CD4-positive, alpha-beta T cell treated with Interleukin-17A for 4 hours (primary cell): ENCODE data around the gene SFI1.

Experiments
- DNase-seq: peaks from one replicate; pipeline ENCODE4 v3.0.0-alpha.2; 2020; ENCODE audit warnings: mixed read lengths

Gene SFI1

GRCh38 chr22:31637891-31638618 is 141.7 kb downstream of the SFI1 start:
- no peak for DNase-seq

DNA sequence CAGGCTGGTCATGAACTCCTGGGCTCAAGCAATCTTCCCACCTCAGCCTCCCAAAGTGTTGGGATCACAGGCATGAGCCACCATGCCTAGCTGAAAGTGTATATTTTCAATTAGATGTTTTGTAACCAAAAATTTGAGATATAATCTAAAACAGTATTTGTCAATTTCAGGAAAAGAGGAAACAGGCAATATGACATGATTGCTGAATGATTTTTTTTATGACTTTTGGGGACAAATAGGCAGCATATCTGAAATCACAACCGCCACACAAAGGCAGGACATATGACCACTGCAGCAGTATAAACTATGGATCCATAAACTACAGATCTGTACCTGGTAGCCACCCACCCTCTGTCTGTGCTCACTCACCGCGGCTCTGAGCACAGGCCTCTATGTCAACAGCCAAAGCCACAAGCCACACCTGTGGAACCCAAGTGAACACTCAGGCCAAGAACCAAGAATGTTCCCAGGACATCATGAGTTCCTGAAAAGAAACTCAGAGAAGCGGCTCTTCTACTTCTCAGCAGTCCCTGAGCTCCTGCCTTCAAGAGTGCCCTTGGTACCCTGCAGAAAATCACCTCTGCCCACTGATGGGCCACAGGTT is 143.2 kb downstream of the SFI1 start:
- DNase-seq: no peak

DNA sequence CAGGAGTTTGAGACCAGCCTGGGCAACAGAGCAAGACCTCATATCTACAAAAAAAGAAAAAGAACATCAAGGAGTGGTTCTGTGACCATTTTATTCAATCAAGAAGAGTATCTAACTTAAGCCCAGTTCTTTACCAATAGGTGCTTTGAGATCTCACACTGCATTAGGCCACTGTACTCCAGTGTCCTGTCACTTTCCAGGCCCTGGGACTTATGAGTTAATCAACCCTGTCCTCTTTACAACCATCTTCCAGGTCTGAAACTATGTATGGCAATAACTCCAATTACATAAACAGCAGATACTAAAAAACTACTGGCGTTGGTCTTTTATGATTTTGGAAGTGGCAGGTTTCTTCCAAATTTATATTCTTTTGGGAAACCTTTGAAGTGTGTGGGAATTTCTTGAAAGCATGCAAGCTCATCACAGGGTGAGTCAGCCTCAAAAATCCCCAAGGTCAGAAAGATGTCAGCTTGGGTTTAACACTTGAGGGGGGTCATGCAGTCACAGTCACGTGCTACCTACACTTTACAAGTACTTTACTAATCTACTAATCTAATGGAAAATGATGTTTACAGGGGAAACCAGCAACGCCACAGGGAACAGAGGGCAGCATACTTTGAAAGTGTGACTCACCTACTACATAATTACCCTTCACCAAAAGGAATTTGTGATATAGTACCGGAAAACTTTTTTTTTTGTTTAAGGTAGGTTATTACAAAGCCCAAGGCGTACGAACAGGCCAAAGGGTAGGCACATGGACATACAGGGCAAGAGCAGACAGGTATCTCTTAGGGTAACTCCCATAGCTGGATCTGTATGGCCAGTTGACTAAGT is 150.1 kb downstream of the SFI1 start:
- DNase-seq: no peak

DNA sequence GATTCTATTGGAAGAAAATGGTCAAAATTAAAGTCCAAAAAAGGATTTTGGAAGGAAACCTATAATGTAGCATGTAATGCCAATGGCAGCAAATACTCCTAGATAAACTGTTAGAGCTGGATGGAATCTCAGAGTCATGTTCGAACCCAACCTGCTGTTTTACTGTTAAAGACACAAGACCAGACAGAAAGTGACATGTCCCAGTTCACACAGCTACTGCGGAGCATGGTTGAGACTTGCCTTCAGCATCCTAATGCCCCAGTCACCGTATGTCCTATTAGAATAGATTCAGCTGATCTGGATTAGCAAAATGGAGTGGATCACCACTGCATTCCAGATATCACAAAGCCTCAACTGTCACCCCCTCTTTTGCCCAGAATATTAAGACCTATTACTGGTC is 150.7 kb downstream of the SFI1 start:
- no peak for DNase-seq

DNA sequence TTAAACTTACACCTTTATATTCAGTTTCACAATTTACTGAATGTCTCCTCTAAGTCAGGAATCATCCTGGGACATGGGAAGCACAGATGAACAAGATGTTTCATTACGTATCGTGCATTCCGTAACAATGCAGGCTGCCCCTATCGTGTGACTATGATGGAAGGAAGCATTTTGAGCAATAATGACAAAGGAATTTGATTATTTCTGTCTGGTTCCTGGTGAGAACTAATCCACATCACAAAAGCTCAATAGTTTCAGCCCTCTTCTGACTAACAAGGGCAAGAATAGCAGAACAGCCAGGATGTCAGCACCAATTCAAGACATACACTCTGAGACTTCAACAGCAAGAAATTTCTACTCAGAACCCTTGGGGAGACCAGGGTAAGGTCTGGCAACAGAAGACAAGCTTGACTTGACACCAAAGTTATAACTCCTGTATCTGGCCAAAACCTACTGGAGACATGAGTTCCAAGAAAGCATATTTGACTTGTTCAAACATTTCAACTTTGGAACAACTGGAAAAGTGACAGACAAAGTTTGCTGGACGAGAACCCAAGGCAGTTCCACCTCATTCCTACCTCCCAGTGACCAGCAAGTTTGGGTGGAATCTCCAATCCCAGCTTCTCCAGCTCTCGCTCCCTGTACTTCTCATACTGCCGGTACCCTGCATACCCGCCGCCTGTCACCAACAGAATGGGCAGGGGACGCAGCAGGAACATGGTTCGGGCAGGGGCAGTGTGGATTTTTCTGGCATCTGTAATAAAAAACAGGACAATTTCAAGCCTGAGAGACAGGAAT is 151.4 kb downstream of the SFI1 start:
- DNase-seq: no peak

GRCh38 chr22:31650391-31650790 is 154.1 kb downstream of the SFI1 start:
- DNase-seq: no peak

GRCh38 chr22:31651664-31652063 is 155.3 kb downstream of the SFI1 start:
- no peak for DNase-seq

GRCh38 chr22:31652088-31652487 is 155.8 kb downstream of the SFI1 start:
- no peak for DNase-seq

GRCh38 chr22:31652911-31653684 is 156.8 kb downstream of the SFI1 start:
- DNase-seq: no peak

- DNase-seq: no peak
Observed at GRCh38 chr22:31653944-31654343, 157.6 kb downstream of the SFI1 start.

GRCh38 chr22:31654408-31654807 is 158.1 kb downstream of the SFI1 start:
- DNase-seq: no peak

- DNase-seq: no peak
Observed at GRCh38 chr22:31659246-31659645, 162.9 kb downstream of the SFI1 start.

DNA sequence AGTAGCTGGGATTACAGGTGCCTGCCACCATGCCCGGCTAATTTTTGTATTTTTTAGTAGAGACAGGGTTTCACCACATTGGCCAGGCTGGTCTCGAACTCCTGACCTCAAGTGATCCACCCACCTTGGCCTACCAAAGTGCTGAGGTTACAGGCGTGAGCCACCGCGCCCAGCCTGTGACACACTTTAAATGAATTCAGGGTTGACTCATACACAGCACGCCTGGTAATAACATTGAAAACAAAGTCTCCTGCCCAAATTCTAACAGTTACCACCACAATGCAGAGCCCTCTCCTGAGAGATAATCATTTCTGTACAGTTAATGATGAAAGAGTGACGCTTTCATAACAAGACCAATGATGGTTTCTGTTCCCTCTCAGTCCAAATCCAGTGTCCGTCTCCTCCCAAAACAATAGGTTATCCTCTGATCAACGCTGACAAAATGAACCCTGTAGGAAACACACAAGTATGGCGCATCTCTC is 164.6 kb downstream of the SFI1 start:
- DNase-seq: peak; percentile 39

DNA sequence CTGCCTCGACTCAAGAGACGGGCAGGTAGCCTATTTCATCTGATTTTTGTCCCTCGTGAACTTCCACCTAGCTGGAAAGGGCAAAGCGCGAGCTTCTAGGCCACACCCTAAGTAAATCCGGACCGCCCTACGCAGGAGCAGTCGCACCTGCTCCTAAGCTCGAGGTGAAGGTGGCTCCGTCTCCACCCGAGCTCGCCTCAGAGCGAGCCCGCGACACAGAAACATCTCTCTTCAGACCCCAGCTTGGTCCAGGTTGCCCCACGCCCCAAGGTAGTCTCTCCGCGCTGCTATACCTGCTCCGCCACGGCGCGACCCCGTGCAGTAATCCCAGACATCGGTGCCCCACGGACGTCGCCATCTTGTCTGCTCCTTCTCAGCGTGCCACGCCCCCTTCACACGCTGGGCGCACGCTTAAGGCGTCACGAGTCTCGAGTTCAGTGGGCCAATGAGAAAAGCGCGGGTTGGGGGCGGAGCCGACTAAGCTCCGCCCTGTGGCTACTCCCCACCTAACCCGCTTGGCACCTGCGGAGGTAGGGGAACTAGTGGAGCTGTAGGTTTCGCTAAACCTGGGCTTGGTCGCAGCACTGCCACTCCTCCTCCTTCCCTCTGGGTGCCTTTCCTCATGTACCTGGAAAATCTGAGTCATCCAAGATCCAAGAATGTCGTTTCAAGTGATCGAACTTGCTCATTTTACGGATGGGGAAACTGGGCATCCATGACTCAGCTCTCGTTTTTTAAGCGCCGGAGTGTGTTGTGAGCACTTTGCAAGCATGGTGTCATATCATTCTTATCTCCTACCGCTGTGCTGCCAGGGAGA is 165.7 kb downstream of the SFI1 start, which contains the start of gene PISD:
PISD (minus strand) TSS at position 365 of the 817 bp plus-strand sequence; CDS start at position 358, 7 bp downstream.
- DNase-seq: peak; percentile 98

DNA sequence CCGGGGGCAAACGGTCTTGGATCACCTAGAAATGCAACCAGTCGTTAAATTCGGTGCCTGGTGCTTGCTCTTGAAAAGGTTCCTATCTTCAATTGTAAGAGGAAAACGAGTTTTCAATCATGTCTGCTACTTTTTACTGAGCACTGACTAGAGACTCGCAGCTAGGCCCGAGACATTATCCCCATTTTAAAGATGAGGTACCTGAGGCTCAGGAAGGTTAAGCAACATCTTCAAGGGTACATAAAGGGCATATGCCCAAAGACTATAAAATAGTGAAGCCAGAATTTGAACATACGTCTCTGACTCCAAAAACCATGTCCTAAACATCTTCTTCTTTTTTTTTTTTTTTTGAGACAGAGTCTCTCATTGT is 166.3 kb downstream of the SFI1 start:
- DNase-seq: no peak
